ENCODE results near the gene RNF169. TPM values are rescaled to one million over a fixed set of nuclear protein-coding genes. Genes with fewer than 3 reads are reported as not detected.

The RNF169 gene
- total RNA-seq, 4 donors from 2014 or later: 16.2 to 26.6 (median 20.6) TPM

DNA sequence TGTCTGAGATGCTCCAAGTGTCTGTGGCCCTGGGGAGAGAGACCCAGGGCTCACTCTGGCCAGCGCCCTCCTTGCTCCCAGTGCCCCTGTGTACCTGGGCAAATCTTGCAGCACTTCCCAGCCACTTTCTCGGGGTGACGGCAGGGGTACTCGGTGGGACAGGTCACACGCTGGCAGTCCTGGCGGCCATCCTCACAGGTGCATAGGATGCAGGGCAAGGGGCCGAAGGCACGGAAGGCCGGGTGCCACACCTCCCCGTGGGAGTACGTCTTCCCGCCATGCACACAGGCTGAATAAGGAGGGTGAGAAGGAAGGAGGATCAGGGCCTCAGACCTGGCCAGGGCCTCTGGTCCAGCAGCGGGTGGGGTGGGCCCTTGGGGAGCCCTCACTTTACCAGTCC is 45.4 kb upstream of the RNF169 start:
- Histone ChIP-seq H3K4me3 (no peak overlapping the region), H3K9me3 (no peaks in the 10 kb centered on the region), H3K4me1 (peaks cover 0 to 8% (median 6%) of the 10 kb centered on the region in 4 donors), H3K27me3 (no peaks in the 10 kb centered on the region), H3K36me3 (no peaks in the 10 kb centered on the region), H3K27ac (replicated peaks in 1 of 4) (no peak overlapping the region)
- TF ChIP-seq EP300 (IDR thresholded peaks at IDR 0.05) (no peak), CTCF (IDR thresholded peaks at IDR 0.05) (no peak), POLR2AphosphoS5 (IDR thresholded peaks at IDR 0.05) (no peak), POLR2A (IDR thresholded peaks at IDR 0.05; ENCODE audit: low read depth) (no peak)
- intact Hi-C loops (cut with DNase I): loop anchor here (2.0 kb wide), 1 partner anchor 24 kb away; no protein-coding TSS in a partner anchor
- DNase-seq (ENCODE audit: extremely low spot score): no peak
- 95% methylated on average over 4 of the region's 13 CpGs for WGBS

DNA sequence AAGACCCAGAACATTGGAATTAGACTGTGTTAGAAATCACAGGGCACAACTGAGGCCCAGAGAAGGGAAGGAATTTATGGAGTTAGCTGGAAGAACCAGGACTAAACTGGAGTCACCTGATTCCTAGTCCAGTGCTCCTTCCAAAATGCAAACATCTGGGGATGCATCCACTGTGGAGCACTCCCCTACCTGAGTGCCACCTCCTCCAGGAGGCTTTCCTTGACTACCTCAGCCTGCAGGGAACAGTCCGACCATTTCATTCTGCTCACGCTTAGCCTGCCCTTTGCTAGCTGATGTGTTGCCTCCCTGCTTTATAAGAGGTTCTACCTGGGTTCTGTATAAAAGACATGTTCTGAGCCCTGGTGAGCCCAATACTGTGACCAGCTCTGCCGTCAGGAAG is 41.5 kb upstream of the RNF169 start:
- no peak for DNase-seq (ENCODE audit: extremely low spot score)
- 96% methylated on average over 3 of the region's 3 CpGs for WGBS
- TF ChIP-seq POLR2AphosphoS5 (IDR thresholded peaks at IDR 0.05): no peak
- TF ChIP-seq POLR2A (IDR thresholded peaks at IDR 0.05; ENCODE audit: low read depth): no peak
- no peak for TF ChIP-seq CTCF (IDR thresholded peaks at IDR 0.05)
- no peak for TF ChIP-seq EP300 (IDR thresholded peaks at IDR 0.05)
- H3K36me3 ChIP-seq: no peaks in the 10 kb centered on the region
- H3K4me1 ChIP-seq: peaks cover 5 to 18% (median 14%) of the 10 kb centered on the region in 4 donors
- no peaks in the 10 kb centered on the region for H3K9me3 ChIP-seq
- H3K4me3 ChIP-seq: no peak overlapping the region
- H3K27ac ChIP-seq (replicated peaks in 1 of 4): no peak overlapping the region
- H3K27me3 ChIP-seq: no peaks in the 10 kb centered on the region
- intact Hi-C loops (cut with DNase I): no loop called here

- DNase-seq (ENCODE audit: extremely low spot score): no peak
- Histone ChIP-seq H3K36me3 (no peaks in the 10 kb centered on the region), H3K4me1 (peaks cover 0 to 12% (median 11%) of the 10 kb centered on the region in 4 donors), H3K27ac (replicated peaks in 1 of 4) (no peak overlapping the region), H3K27me3 (no peaks in the 10 kb centered on the region), H3K9me3 (no peaks in the 10 kb centered on the region), H3K4me3 (no peak overlapping the region)
- intact Hi-C loops (cut with DNase I): no loop called here
- 95% methylated on average over 10 of the region's 10 CpGs for WGBS
- TF ChIP-seq CTCF (IDR thresholded peaks at IDR 0.05): no peak
- TF ChIP-seq EP300 (IDR thresholded peaks at IDR 0.05): no peak
- no peak for TF ChIP-seq POLR2A (IDR thresholded peaks at IDR 0.05; ENCODE audit: low read depth)
- TF ChIP-seq POLR2AphosphoS5 (IDR thresholded peaks at IDR 0.05): no peak
Observed at GRCh38 chr11:74707602-74708510, 40.8 kb upstream of the RNF169 start.

DNA sequence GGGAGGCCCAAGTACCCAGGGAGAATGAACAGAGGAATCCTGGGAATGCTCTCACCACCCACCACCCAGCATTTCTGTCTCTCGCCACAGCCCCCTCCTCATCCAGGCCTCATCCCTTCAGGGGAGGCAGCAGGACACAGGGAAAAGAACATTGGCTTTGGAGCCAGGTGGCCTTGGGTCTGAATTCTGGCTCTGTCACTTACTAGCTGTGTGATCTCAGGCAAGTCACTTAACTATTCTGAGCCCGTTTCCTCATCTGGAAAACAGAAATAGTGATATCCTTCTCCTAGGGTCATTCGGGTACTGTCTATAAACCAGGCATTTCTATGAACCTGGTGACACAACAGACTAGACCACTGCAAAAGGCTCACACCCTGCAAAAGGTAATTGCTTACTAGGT is 39.5 kb upstream of the RNF169 start:
- WGBS: 78% methylated on average over 3 of the region's 3 CpGs
- H3K36me3 ChIP-seq: no peaks in the 10 kb centered on the region
- H3K27ac ChIP-seq (replicated peaks in 1 of 4): no peak overlapping the region

More for the DNA sequence above, 39.5 kb upstream of the RNF169 start:
- intact Hi-C loops (cut with DNase I): no loop called here
- H3K4me1 ChIP-seq: peaks cover 0 to 12% (median 11%) of the 10 kb centered on the region in 4 donors
- H3K4me3 ChIP-seq: no peak overlapping the region
- TF ChIP-seq POLR2AphosphoS5 (IDR thresholded peaks at IDR 0.05) (no peak), EP300 (IDR thresholded peaks at IDR 0.05) (no peak), POLR2A (IDR thresholded peaks at IDR 0.05; ENCODE audit: low read depth) (no peak), CTCF (IDR thresholded peaks at IDR 0.05) (no peak)
- no peaks in the 10 kb centered on the region for H3K27me3 ChIP-seq
- H3K9me3 ChIP-seq: no peaks in the 10 kb centered on the region
- DNase-seq (ENCODE audit: extremely low spot score): no peak
